ENCODE data around the gene PDCL2. TPM values are rescaled to one million over a fixed set of nuclear protein-coding genes. Genes with fewer than 3 reads are reported as not detected.
A peak's percentile ranks its signal among the peaks of the same experiment; 100 is the strongest.

The PDCL2 gene
- total and polyA plus RNA-seq, 10 of the 15 experiments (the other 5 are each of a cell fraction or from before 2014, with no cell fraction given) = not detected

DNA sequence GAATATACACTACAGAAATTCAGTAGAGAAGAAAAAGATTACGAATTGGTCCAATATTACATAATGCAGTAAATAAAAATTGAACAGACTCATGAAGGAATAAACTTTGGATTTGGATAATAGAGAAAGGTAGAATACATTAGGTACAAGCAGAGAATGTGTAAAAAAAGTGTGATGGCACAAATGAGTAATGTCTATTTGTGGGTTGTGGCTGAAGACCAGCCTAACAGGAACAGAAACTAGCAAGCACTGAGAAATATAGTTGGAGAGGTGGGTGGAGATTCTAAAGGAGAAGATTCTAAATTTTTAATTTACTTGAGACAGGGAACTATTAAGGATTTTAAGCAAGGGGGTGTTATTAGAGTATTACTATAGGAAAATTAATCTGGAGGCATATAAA is 30.2 kb downstream of the PDCL2 start (continued):
- TF ChIP-seq, protein P1, sequence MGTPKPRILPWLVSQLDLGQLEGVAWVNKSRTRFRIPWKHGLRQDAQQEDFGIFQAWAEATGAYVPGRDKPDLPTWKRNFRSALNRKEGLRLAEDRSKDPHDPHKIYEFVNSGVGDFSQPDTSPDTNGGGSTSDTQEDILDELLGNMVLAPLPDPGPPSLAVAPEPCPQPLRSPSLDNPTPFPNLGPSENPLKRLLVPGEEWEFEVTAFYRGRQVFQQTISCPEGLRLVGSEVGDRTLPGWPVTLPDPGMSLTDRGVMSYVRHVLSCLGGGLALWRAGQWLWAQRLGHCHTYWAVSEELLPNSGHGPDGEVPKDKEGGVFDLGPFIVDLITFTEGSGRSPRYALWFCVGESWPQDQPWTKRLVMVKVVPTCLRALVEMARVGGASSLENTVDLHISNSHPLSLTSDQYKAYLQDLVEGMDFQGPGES (IDR thresholded peaks at IDR 0.05) = no peak
- TF ChIP-seq, protein P2, sequence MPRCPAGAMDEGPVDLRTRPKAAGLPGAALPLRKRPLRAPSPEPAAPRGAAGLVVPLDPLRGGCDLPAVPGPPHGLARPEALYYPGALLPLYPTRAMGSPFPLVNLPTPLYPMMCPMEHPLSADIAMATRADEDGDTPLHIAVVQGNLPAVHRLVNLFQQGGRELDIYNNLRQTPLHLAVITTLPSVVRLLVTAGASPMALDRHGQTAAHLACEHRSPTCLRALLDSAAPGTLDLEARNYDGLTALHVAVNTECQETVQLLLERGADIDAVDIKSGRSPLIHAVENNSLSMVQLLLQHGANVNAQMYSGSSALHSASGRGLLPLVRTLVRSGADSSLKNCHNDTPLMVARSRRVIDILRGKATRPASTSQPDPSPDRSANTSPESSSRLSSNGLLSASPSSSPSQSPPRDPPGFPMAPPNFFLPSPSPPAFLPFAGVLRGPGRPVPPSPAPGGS (IDR thresholded peaks at IDR 0.05; ENCODE audit: borderline replicate concordance, insufficient read depth, low read depth, low read length, poor library complexity, severe bottlenecking) = peak; percentile 73
- TF ChIP-seq DPF2 (IDR thresholded peaks at IDR 0.05) = peak; percentile 98
- TF ChIP-seq, protein P3, sequence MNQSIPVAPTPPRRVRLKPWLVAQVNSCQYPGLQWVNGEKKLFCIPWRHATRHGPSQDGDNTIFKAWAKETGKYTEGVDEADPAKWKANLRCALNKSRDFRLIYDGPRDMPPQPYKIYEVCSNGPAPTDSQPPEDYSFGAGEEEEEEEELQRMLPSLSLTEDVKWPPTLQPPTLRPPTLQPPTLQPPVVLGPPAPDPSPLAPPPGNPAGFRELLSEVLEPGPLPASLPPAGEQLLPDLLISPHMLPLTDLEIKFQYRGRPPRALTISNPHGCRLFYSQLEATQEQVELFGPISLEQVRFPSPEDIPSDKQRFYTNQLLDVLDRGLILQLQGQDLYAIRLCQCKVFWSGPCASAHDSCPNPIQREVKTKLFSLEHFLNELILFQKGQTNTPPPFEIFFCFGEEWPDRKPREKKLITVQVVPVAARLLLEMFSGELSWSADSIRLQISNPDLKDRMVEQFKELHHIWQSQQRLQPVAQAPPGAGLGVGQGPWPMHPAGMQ (IDR thresholded peaks at IDR 0.05; ENCODE audit: borderline replicate concordance) = no peak
- TF ChIP-seq, protein P4, sequence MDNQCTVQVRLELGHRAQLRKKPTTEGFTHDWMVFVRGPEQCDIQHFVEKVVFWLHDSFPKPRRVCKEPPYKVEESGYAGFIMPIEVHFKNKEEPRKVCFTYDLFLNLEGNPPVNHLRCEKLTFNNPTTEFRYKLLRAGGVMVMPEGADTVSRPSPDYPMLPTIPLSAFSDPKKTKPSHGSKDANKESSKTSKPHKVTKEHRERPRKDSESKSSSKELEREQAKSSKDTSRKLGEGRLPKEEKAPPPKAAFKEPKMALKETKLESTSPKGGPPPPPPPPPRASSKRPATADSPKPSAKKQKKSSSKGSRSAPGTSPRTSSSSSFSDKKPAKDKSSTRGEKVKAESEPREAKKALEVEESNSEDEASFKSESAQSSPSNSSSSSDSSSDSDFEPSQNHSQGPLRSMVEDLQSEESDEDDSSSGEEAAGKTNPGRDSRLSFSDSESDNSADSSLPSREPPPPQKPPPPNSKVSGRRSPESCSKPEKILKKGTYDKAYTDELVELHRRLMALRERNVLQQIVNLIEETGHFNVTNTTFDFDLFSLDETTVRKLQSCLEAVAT (IDR thresholded peaks at IDR 0.05) = peak; percentile 50; the same call in 1 of the 2 replicates
- TF ChIP-seq, protein P5, sequence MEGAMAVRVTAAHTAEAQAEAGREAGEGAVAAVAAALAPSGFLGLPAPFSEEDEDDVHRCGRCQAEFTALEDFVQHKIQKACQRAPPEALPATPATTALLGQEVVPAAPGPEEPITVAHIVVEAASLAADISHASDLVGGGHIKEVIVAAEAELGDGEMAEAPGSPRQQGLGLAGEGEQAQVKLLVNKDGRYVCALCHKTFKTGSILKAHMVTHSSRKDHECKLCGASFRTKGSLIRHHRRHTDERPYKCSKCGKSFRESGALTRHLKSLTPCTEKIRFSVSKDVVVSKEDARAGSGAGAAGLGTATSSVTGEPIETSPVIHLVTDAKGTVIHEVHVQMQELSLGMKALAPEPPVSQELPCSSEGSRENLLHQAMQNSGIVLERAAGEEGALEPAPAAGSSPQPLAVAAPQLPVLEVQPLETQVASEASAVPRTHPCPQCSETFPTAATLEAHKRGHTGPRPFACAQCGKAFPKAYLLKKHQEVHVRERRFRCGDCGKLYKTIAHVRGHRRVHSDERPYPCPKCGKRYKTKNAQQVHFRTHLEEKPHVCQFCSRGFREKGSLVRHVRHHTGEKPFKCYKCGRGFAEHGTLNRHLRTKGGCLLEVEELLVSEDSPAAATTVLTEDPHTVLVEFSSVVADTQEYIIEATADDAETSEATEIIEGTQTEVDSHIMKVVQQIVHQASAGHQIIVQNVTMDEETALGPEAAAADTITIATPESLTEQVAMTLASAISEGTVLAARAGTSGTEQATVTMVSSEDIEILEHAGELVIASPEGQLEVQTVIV (IDR thresholded peaks at IDR 0.05; ENCODE audit: borderline replicate concordance, partially characterized antibody) = no peak
- no peak; the same call in 1 of the 2 replicates for TF ChIP-seq GATAD2B (conservative IDR thresholded peaks at IDR 0.05; ENCODE audit: low read depth)
- peak; percentile 88 to 90 for TF ChIP-seq IKZF2 (IDR thresholded peaks at IDR 0.05)
- no peak for TF ChIP-seq HDGF (IDR thresholded peaks at IDR 0.05)
- TF ChIP-seq RELA (IDR thresholded peaks at IDR 0.05; ENCODE audit: borderline replicate concordance, partially characterized antibody) = no peak
- TF ChIP-seq SP1 (IDR thresholded peaks at IDR 0.05; ENCODE audit: low read depth, low read length) = no peak
- TF ChIP-seq KLF5 (IDR thresholded peaks at IDR 0.05; ENCODE audit: partially characterized antibody) = no peak
- TF ChIP-seq SPI1 (IDR thresholded peaks at IDR 0.05; ENCODE audit: borderline replicate concordance, insufficient read depth, low read depth, low read length) = peak; percentile 92
- TF ChIP-seq SMARCA5 (IDR thresholded peaks at IDR 0.05) = no peak
- no peak for TF ChIP-seq GABPA (IDR thresholded peaks at IDR 0.05; ENCODE audit: low read depth)
- peak in 1 of 2 experiments; percentile 93; a peak in 2 of 4 replicates for TF ChIP-seq EP300 (IDR thresholded peaks at IDR 0.05; ENCODE audit: borderline replicate concordance in 1 of 2, control insufficient read depth in 1 of 2, low read depth in 2 of 2, low read length in 2 of 2)
- TF ChIP-seq NR2F1 (conservative IDR thresholded peaks at IDR 0.05) = no peak
- TF ChIP-seq HDAC2 (IDR thresholded peaks at IDR 0.05) = no peak
- no peak for TF ChIP-seq TCF3 (IDR thresholded peaks at IDR 0.05; ENCODE audit: borderline replicate concordance, insufficient read depth, low read depth, low read length)
- TF ChIP-seq ZNF217 (IDR thresholded peaks at IDR 0.05) = peak; percentile 35; the same call in 1 of the 2 replicates
- peak; percentile 82 for TF ChIP-seq IRF4 (IDR thresholded peaks at IDR 0.05; ENCODE audit: low read depth, low read length)
- no peak for TF ChIP-seq RAD51 (IDR thresholded peaks at IDR 0.05)
- TF ChIP-seq, protein P6, sequence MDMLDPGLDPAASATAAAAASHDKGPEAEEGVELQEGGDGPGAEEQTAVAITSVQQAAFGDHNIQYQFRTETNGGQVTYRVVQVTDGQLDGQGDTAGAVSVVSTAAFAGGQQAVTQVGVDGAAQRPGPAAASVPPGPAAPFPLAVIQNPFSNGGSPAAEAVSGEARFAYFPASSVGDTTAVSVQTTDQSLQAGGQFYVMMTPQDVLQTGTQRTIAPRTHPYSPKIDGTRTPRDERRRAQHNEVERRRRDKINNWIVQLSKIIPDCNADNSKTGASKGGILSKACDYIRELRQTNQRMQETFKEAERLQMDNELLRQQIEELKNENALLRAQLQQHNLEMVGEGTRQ (IDR thresholded peaks at IDR 0.05; ENCODE audit: borderline replicate concordance, low read depth, low read length) = no peak
- peak; percentile 48; the same call in 1 of the 2 replicates for TF ChIP-seq EED (IDR thresholded peaks at IDR 0.05; ENCODE audit: low read depth)
